Ectodermal cell (in vitro differentiated cells): Measurements from ENCODE around the gene COMT.

Source experiments
- H3K27ac ChIP-seq: 2 replicates; pipeline ENCODE4 v1.7.0; 2013; ENCODE audit warnings: mild to moderate bottlenecking, low read depth, low read length; ENCODE audit not compliant: insufficient read depth, poor library complexity, severe bottlenecking
- H3K27me3 ChIP-seq: 2 replicates; pipeline ENCODE4 v1.7.0; 2013; ENCODE audit warnings: mild to moderate bottlenecking, low read length; ENCODE audit not compliant: insufficient read depth, control insufficient read depth, poor library complexity, severe bottlenecking
- H3K36me3 ChIP-seq: one replicate; pipeline ENCODE4 v1.7.0; 2013; ENCODE audit warnings: low read length; ENCODE audit not compliant: control insufficient read depth, insufficient read depth
- H3K4me1 ChIP-seq: one replicate; pipeline ENCODE4 v1.7.0; 2013; ENCODE audit warnings: low read length; ENCODE audit not compliant: control insufficient read depth, insufficient read depth
- H3K4me3 ChIP-seq: 2 replicates; pipeline ENCODE4 v1.7.0; 2013; ENCODE audit warnings: low read depth, low read length, control low read depth; ENCODE audit not compliant: insufficient read depth
- H3K9me3 ChIP-seq: 2 replicates; pipeline ENCODE4 v1.7.0; 2013; ENCODE audit warnings: mild to moderate bottlenecking, low read length, moderate library complexity; ENCODE audit not compliant: control insufficient read depth
- WGBS, 2 experiments: methylation state at CpG; one replicate each; pipeline ENCODE4 v1.1.7; 2013; ENCODE audit warnings: missing lambda C conversion rate in 2 of 2; 5-methylcytosine and 5-hydroxymethylcytosine counted together

Gene COMT

GRCh38 chr22:19959043-19959586 lies 17.5 kb downstream of the COMT start:
- peak overlapping the region; percentile 22 for H3K4me3 ChIP-seq

DNA sequence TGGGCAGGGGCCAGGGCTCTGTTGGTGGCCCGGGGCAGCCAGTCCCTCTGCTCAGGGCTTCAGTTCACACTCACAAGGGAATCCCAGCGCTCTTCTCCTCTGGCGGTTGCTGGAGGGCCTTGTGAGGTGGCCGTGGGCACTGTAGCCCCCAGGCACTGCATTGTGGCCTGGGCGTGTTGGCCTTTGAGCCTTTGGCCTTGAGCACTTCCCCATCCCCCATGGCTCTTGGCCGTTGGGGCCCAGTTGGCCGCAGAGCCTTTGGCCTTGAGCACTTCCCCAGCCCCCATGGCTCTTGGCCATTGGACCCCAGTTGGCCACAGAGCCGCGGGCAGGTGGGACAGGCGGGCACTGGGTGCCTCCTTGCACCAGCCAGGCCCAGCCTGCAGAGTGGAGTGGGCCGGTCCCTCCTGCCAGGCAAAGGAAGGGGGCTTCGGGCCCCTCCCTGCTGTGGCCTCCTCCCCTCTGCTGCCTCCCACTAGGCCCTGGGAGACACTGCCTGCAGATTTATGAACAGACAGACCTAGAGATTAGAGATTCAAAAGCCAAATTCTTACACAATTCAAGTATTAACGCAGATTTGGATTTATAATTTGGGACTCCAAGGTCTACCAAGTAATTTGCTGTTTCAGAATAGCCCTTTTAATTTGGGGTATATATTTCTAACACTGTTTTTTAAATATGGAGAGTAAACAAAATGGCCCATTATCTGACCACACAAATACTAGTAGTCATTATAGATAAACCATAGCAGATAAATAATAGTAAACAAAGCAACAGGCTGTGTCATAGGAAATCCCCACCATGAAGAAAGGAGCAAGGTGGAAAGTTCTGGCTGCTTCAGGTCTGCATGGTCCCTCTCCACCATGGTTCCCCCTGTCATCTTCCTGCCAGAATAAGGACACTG lies 18.3 kb downstream of the COMT start:
- Histone ChIP-seq H3K4me3 (peak overlapping the region; percentile 22), H3K27ac (no peak overlapping the region), H3K27me3 (no peaks in the 10 kb centered on the region), H3K4me1 (peaks cover 17% of the 10 kb centered on the region), H3K9me3 (no peaks in the 10 kb centered on the region), H3K36me3 (no peaks in the 10 kb centered on the region)
- WGBS, 2 experiments: 33 to 37% methylated on average over 13 of the region's 13 CpGs

More at GRCh38 chr22:19959043-19959586, 17.5 kb downstream of the COMT start:
- WGBS, 2 experiments: 13 to 15% methylated on average over 29 to 30 of the region's 30 CpGs
- Histone ChIP-seq H3K27ac (no peak overlapping the region), H3K27me3 (no peaks in the 10 kb centered on the region), H3K36me3 (no peaks in the 10 kb centered on the region), H3K4me1 (peaks cover 17% of the 10 kb centered on the region), H3K9me3 (no peaks in the 10 kb centered on the region)

GRCh38 chr22:19960491-19961200 lies 19.1 kb downstream of the COMT start:
- 92 to 96% methylated on average over 12 of the region's 12 CpGs for WGBS, 2 experiments
- H3K4me3 ChIP-seq: no peak overlapping the region
- H3K27me3 ChIP-seq: no peaks in the 10 kb centered on the region
- no peaks in the 10 kb centered on the region for H3K9me3 ChIP-seq
- H3K27ac ChIP-seq: no peak overlapping the region
- H3K4me1 ChIP-seq: peaks cover 17% of the 10 kb centered on the region
- no peaks in the 10 kb centered on the region for H3K36me3 ChIP-seq

- 91 to 94% methylated on average over 9 of the region's 9 CpGs for WGBS, 2 experiments
Observed at GRCh38 chr22:19961201-19961580, 19.6 kb downstream of the COMT start.

DNA sequence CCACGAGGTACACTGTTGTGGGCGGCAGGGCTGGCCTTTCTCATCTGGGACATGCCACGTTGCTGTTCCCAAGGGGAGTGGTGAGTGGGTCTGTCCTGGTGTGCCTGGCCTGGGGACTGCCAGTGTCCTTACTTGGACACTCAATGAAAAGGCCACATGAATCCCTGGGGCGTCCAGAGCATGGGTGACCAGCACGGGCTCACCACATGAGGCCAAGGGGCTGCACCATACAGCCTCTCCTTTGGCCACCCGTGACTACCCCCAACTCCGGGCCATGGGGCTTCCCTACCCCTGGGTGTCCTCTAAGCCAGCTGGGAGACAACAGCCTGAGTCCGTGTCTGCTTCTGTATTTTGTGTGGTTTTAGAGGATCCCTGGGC lies 20.3 kb downstream of the COMT start:
- peaks cover 17% of the 10 kb centered on the region for H3K4me1 ChIP-seq
- H3K27me3 ChIP-seq: no peaks in the 10 kb centered on the region
- H3K27ac ChIP-seq: no peak overlapping the region
- no peaks in the 10 kb centered on the region for H3K36me3 ChIP-seq
- no peak overlapping the region for H3K4me3 ChIP-seq
- 87 to 90% methylated on average over 8 of the region's 8 CpGs for WGBS, 2 experiments
- H3K9me3 ChIP-seq: no peaks in the 10 kb centered on the region

More at GRCh38 chr22:19961201-19961580, 19.6 kb downstream of the COMT start:
- H3K27ac ChIP-seq: no peak overlapping the region
- no peaks in the 10 kb centered on the region for H3K36me3 ChIP-seq
- peaks cover 17% of the 10 kb centered on the region for H3K4me1 ChIP-seq
- no peak overlapping the region for H3K4me3 ChIP-seq
- H3K9me3 ChIP-seq: no peaks in the 10 kb centered on the region
- H3K27me3 ChIP-seq: no peaks in the 10 kb centered on the region

GRCh38 chr22:19962246-19962908 lies 20.8 kb downstream of the COMT start:
- 51% methylated on average over 22 of the region's 22 CpGs for WGBS, 2 experiments
- no peaks in the 10 kb centered on the region for H3K27me3 ChIP-seq
- no peak overlapping the region for H3K4me3 ChIP-seq
- H3K27ac ChIP-seq: no peak overlapping the region
- H3K9me3 ChIP-seq: no peaks in the 10 kb centered on the region
- H3K4me1 ChIP-seq: peaks cover 17% of the 10 kb centered on the region
- no peaks in the 10 kb centered on the region for H3K36me3 ChIP-seq

GRCh38 chr22:19962909-19963806 lies 21.6 kb downstream of the COMT start:
- H3K9me3 ChIP-seq: no peaks in the 10 kb centered on the region
- H3K36me3 ChIP-seq: no peaks in the 10 kb centered on the region
- 87 to 89% methylated on average over 30 of the region's 30 CpGs for WGBS, 2 experiments
- no peak overlapping the region for H3K27ac ChIP-seq
- no peak overlapping the region for H3K4me3 ChIP-seq
- peaks cover 17% of the 10 kb centered on the region for H3K4me1 ChIP-seq
- H3K27me3 ChIP-seq: no peaks in the 10 kb centered on the region

DNA sequence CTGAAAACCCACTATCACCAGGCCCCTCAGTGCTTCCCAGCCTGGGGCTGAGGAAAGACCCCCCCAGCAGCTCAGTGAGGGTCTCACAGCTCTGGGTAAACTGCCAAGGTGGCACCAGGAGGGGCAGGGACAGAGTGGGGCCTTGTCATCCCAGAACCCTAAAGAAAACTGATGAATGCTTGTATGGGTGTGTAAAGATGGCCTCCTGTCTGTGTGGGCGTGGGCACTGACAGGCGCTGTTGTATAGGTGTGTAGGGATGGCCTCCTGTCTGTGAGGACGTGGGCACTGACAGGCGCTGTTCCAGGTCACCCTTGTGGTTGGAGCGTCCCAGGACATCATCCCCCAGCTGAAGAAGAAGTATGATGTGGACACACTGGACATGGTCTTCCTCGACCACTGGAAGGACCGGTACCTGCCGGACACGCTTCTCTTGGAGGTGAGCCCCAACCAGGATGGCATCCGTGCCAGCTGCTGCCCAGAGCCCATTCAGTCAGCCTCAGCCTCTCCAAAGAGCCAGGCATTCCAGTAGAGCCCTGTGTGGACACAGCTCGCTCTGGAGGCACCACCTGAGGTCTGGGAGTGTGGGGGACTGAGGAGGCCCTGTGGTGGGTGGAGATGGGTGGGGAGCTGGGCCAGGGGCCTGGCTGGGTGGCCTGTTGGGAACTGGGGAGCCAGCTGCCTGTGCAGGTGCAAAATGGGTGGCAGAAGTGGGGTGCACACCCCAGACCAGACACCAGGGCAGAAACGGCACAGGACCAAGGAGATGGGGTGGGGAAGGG lies 22.5 kb downstream of the COMT start:
- WGBS, 2 experiments: 91 to 92% methylated on average over 12 of the region's 12 CpGs
- Histone ChIP-seq H3K4me1 (peaks cover 10% of the 10 kb centered on the region), H3K36me3 (no peaks in the 10 kb centered on the region), H3K27me3 (no peaks in the 10 kb centered on the region), H3K9me3 (no peaks in the 10 kb centered on the region), H3K27ac (no peak overlapping the region), H3K4me3 (no peak overlapping the region)
